Dermis microvascular lymphatic vessel endothelial cell (primary cell): ENCODE results near the gene CDC25C. TPM values are rescaled to one million over a fixed set of nuclear protein-coding genes. Genes with fewer than 3 reads are reported as not detected.
"Not testable (repeated sequence)": the region's sequence is repeated elsewhere in the genome, so short reads cannot be mapped to it uniquely, and the experiment has no call there.

ENCODE experiments used
- DNase-seq, 2 donors: peaks; one replicate each; pipeline versions ENCODE4 v3.0.0 to v3.0.0-alpha.2; 2010; ENCODE audit warnings: low read depth in 2 of 2
- total RNA-seq: library from RNA; depleted of rRNA; stranded (reverse); fragments of >200 nt; gene quantifications from 2 replicates; pipeline ENCODE4 v1.2.1, GENCODE V29; 2014

The CDC25C gene
- total RNA-seq, 1 donor from 2014 or later, result 6.7 TPM

GRCh38 chr5:138276402-138277054 is 55.1 kb downstream of the CDC25C start:
- DNase-seq, result no peak

GRCh38 chr5:138275895-138276294 is 55.7 kb downstream of the CDC25C start:
- DNase-seq, result no peak

- DNase-seq, result no peak
These were observed 56.2 kb downstream of the CDC25C start for GRCh38 chr5:138275379-138275782.

- DNase-seq, result peak in 1 of 2 donors; percentile 5
These were observed 57.3 kb downstream of the CDC25C start, which contains the start of gene GFRA3 for GRCh38 chr5:138274189-138274853. TSS of gene GFRA3 (minus strand) at chr5:138274621. CDS start at chr5:138274424, 197 bp downstream.

GRCh38 chr5:138273834-138274188 is 57.8 kb downstream of the CDC25C start:
- DNase-seq, result no peak

- no peak for DNase-seq
These were observed 58.9 kb downstream of the CDC25C start for GRCh38 chr5:138272681-138273080.

GRCh38 chr5:138271281-138271680 is 60.3 kb downstream of the CDC25C start:
- no peak for DNase-seq

- no peak for DNase-seq
These were observed 67.4 kb downstream of the CDC25C start for GRCh38 chr5:138264183-138264582.

GRCh38 chr5:138263581-138263980 is 68.0 kb downstream of the CDC25C start:
- DNase-seq, result no peak

- DNase-seq, result peak in 1 of 2 donors; percentile 26
These were observed 72.8 kb downstream of the CDC25C start for GRCh38 chr5:138258704-138259292.

- DNase-seq, result no peak
These were observed 74.0 kb downstream of the CDC25C start for GRCh38 chr5:138257583-138257982.

GRCh38 chr5:138252944-138253343 is 78.7 kb downstream of the CDC25C start:
- no peak for DNase-seq

- DNase-seq, result not testable (repeated sequence)
These were observed 83.8 kb downstream of the CDC25C start for GRCh38 chr5:138247800-138248199.

GRCh38 chr5:138246822-138247221 is 84.8 kb downstream of the CDC25C start:
- no peak for DNase-seq

GRCh38 chr5:138246334-138246733 is 85.3 kb downstream of the CDC25C start:
- DNase-seq, result no peak

- no peak for DNase-seq
These were observed 85.9 kb downstream of the CDC25C start for GRCh38 chr5:138245717-138246116.

GRCh38 chr5:138243794-138244193 is 87.8 kb downstream of the CDC25C start:
- no peak for DNase-seq

GRCh38 chr5:138241688-138242571 is 89.7 kb downstream of the CDC25C start:
- DNase-seq, result peak in 1 of 2 donors; percentile 31

- DNase-seq, result no peak
These were observed 90.8 kb downstream of the CDC25C start for GRCh38 chr5:138240650-138241385.

GRCh38 chr5:138238034-138238433 is 93.6 kb downstream of the CDC25C start:
- no peak for DNase-seq
